ENCODE data around the gene SLCO1A2. TPM values are rescaled to one million over a fixed set of nuclear protein-coding genes. Genes with fewer than 3 reads are reported as not detected.

SLCO1A2 gene
- total and polyA plus RNA-seq, 2 of the 13 experiments (the other 11 are each of a cell fraction or from before 2014, with no cell fraction given) = not detected

DNA sequence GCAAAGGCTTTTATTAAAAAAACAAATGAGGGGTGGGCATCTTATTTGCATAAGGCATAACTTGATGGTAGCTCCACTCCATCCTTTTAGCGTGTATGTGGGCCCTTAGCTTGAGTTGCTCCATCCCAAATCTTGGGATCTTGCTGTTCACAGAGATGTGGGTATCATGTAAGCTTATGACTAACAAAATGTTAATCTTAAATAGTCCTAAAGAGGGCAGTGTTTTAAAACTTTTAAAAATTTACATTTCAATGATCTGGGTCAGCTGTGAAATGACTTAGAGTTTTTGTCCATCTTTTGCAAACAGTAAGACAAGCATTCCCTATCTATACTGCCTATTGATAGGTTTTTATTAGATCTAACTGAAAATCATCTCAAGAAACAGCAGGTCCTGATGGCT is 86.0 kb downstream of the SLCO1A2 start:
- H3K4me1 ChIP-seq (ENCODE audit: insufficient read depth, low read length) = no peaks in the 10 kb centered on the region
- H3K79me2 ChIP-seq (ENCODE audit: insufficient read depth, low read length) = no peaks in the 10 kb centered on the region
- H2AFZ ChIP-seq (ENCODE audit: low read length) = no peak overlapping the region
- TF ChIP-seq, protein P1, sequence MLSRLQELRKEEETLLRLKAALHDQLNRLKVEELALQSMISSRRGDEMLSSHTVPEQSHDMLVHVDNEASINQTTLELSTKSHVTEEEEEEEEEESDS (CRISPR knock-in tag; IDR thresholded peaks at IDR 0.05; ENCODE audit: borderline replicate concordance) = no peak
- TF ChIP-seq, protein P2, sequence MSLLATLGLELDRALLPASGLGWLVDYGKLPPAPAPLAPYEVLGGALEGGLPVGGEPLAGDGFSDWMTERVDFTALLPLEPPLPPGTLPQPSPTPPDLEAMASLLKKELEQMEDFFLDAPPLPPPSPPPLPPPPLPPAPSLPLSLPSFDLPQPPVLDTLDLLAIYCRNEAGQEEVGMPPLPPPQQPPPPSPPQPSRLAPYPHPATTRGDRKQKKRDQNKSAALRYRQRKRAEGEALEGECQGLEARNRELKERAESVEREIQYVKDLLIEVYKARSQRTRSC (CRISPR knock-in tag; IDR thresholded peaks at IDR 0.05; ENCODE audit: low read depth) = no peak
- TF ChIP-seq STAG1 (CRISPR knock-in tag; IDR thresholded peaks at IDR 0.05) = peak; percentile 21; the same call in 1 of the 2 replicates
- TF ChIP-seq, protein P3, sequence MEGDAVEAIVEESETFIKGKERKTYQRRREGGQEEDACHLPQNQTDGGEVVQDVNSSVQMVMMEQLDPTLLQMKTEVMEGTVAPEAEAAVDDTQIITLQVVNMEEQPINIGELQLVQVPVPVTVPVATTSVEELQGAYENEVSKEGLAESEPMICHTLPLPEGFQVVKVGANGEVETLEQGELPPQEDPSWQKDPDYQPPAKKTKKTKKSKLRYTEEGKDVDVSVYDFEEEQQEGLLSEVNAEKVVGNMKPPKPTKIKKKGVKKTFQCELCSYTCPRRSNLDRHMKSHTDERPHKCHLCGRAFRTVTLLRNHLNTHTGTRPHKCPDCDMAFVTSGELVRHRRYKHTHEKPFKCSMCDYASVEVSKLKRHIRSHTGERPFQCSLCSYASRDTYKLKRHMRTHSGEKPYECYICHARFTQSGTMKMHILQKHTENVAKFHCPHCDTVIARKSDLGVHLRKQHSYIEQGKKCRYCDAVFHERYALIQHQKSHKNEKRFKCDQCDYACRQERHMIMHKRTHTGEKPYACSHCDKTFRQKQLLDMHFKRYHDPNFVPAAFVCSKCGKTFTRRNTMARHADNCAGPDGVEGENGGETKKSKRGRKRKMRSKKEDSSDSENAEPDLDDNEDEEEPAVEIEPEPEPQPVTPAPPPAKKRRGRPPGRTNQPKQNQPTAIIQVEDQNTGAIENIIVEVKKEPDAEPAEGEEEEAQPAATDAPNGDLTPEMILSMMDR (CRISPR knock-in tag; IDR thresholded peaks at IDR 0.05) = 0 out of 2 replicates have a peak, but pooled peaks have one; percentile 7
- no peak for TF ChIP-seq ZNF143 (CRISPR knock-in tag; IDR thresholded peaks at IDR 0.05)
- TF ChIP-seq ZNF749 (CRISPR knock-in tag; IDR thresholded peaks at IDR 0.05; ENCODE audit: borderline replicate concordance) = no peak
- 0% methylated on average over 1 of the region's 1 CpG for WGBS (ENCODE audit: low lambda C conversion rate)
- ChIA-PET POLR2A (no interaction called here), CTCF (ENCODE audit: low intra/inter-chr PET ratio, low total read pairs) (interaction anchor here (1.2 kb wide), 1 partner anchor 432 kb away, joined by 7 read pairs; no protein-coding TSS in a partner anchor)
- peak; percentile 46; the same call in 1 of the 3 replicates for ATAC-seq
- FAIRE-seq = no peak
- no peaks in the 10 kb centered on the region for H3K9me3 ChIP-seq (ENCODE audit: low read length)
- no peaks in the 10 kb centered on the region for H4K20me1 ChIP-seq (ENCODE audit: insufficient read depth, low read length)
- H3K36me3 ChIP-seq (replicated peaks in 1 of 2; ENCODE audit: control insufficient read depth in 1 of 2, insufficient read depth in 2 of 2, low read length in 2 of 2) = no peaks in the 10 kb centered on the region
- BruUV-seq (replicated peaks) = no TSS peak
- in situ Hi-C loops (cut with HindIII; ENCODE audit: extremely low pct_ligation_motif_present, low pct_unique_long_range_greater_than_20kb) (no loop called here), intact Hi-C loops (cut with micrococcal nuclease; ENCODE audit: unreplicated experiment) (loop anchor here (1.0 kb wide), 1 partner anchor 432 kb away; no protein-coding TSS in a partner anchor)
- H3K9ac ChIP-seq (ENCODE audit: insufficient read depth, low read depth, low read length) = no peak overlapping the region
- no peak overlapping the region for H3K4me2 ChIP-seq (ENCODE audit: low read depth, low read length)
- no peaks in the 10 kb centered on the region for H3K27me3 ChIP-seq (ENCODE audit: control insufficient read depth in 1 of 2, insufficient read depth in 2 of 2, low read length in 2 of 2)
- no peak for DNase-seq (ENCODE audit: low spot score)
- H3K27ac ChIP-seq (ENCODE audit: extremely low read length, insufficient read depth, low read length) = no peak overlapping the region
- no peak overlapping the region for H3K4me3 ChIP-seq (replicated peaks in 1 of 3; ENCODE audit: insufficient read depth in 1 of 3, low read depth in 2 of 3, low read length in 3 of 3)
